Measurements from ENCODE around the gene SIK2.

- no peak for TF ChIP-seq CTCF (IDR thresholded peaks at IDR 0.05; ENCODE audit: insufficient read depth, low read length)
- TF ChIP-seq REST (IDR thresholded peaks at IDR 0.05; ENCODE audit: insufficient replicate concordance, low read depth) = no peak
Measured at GRCh38 chr11:111632516-111633220, 30.4 kb downstream of the SIK2 start.
